ENCODE measurements around the gene SIMC1. TPM values are rescaled to one million over a fixed set of nuclear protein-coding genes. Genes with fewer than 3 reads are reported as not detected.

SIMC1 gene
- total RNA-seq, 1 donor from 2014 or later: 9.8 TPM

GRCh38 chr5:176383961-176384360 lies 145.7 kb downstream of the SIMC1 start:
- FAIRE-seq (no peak), DNase-seq (ENCODE audit: low spot score in 2 of 2) (no peak)

- FAIRE-seq: no peak
- DNase-seq (ENCODE audit: low spot score in 2 of 2): no peak
These were observed 146.2 kb downstream of the SIMC1 start for GRCh38 chr5:176384366-176384930.

- FAIRE-seq (no peak), DNase-seq (ENCODE audit: low spot score in 2 of 2) (no peak)
These were observed 146.8 kb downstream of the SIMC1 start for GRCh38 chr5:176384991-176385390.

GRCh38 chr5:176386491-176386890 lies 148.3 kb downstream of the SIMC1 start:
- no peak for DNase-seq (ENCODE audit: low spot score in 2 of 2)
- no peak for FAIRE-seq

- DNase-seq (ENCODE audit: low spot score in 2 of 2) (no peak), FAIRE-seq (no peak)
These were observed 149.2 kb downstream of the SIMC1 start for GRCh38 chr5:176387384-176387925.

- FAIRE-seq (no peak), DNase-seq (ENCODE audit: low spot score in 2 of 2) (no peak)
These were observed 149.8 kb downstream of the SIMC1 start for GRCh38 chr5:176388003-176388443.

- no peak for FAIRE-seq
These were observed 150.4 kb downstream of the SIMC1 start, which contains the start of the genes HIGD2A and NOP16 for GRCh38 chr5:176388444-176389134. TSS of gene HIGD2A (plus strand) at chr5:176388751. CDS start at chr5:176388820, 69 bp downstream. TSS of gene NOP16 (minus strand) at chr5:176388598. CDS start at chr5:176388539, 59 bp downstream.

GRCh38 chr5:176389135-176390123 lies 151.2 kb downstream of the SIMC1 start:
- DNase-seq (ENCODE audit: low spot score in 2 of 2): no peak
- FAIRE-seq: no peak

More at GRCh38 chr5:176388444-176389134, 150.4 kb downstream of the SIMC1 start, which contains the start of the genes HIGD2A and NOP16:
- peak; percentile 91 to 98 for DNase-seq (ENCODE audit: low spot score in 2 of 2)

GRCh38 chr5:176391479-176391878 lies 153.3 kb downstream of the SIMC1 start:
- no peak for DNase-seq (ENCODE audit: low spot score in 2 of 2)
- no peak for FAIRE-seq

- no peak for DNase-seq (ENCODE audit: low spot score in 2 of 2)
- FAIRE-seq: no peak
These were observed 153.8 kb downstream of the SIMC1 start for GRCh38 chr5:176391999-176392398.

- DNase-seq (ENCODE audit: low spot score in 2 of 2) (no peak), FAIRE-seq (no peak)
These were observed 154.3 kb downstream of the SIMC1 start for GRCh38 chr5:176392526-176392925.

- FAIRE-seq (no peak), DNase-seq (ENCODE audit: low spot score in 2 of 2) (no peak)
These were observed 155.9 kb downstream of the SIMC1 start for GRCh38 chr5:176394096-176394495.

GRCh38 chr5:176394881-176395675 lies 156.9 kb downstream of the SIMC1 start:
- FAIRE-seq (no peak), DNase-seq (ENCODE audit: low spot score in 2 of 2) (no peak)

Small RNAs within 50 kb of the gene (small RNA-seq; reads per million reads assigned to genes)
- gene MIR1271: 149 reads per million, percentile 98 among the genes with 10 or more reads in this experiment

Other genes starting within 250 kb of the SIMC1 start
- 111 TPM for gene KIAA1191, start 123.3 kb downstream of the SIMC1 start, total RNA-seq
- 34.6 TPM for gene ARL10, start 127.1 kb downstream of the SIMC1 start, total RNA-seq
- 12.6 TPM for gene NOP16, start 150.2 kb downstream of the SIMC1 start, total RNA-seq
- 27.7 TPM for gene HIGD2A, start 150.3 kb downstream of the SIMC1 start, total RNA-seq
- gene CLTB, start 178.1 kb downstream of the SIMC1 start, total RNA-seq: 71.3 TPM
- gene FAF2, start 210.0 kb downstream of the SIMC1 start, total RNA-seq: 33.4 TPM